Mesothelial cell of epicardium (in vitro differentiated cells): Measurements from ENCODE around the gene PALLD. TPM values are rescaled to one million over a fixed set of nuclear protein-coding genes. Genes with fewer than 3 reads are reported as not detected.
A peak's percentile ranks its signal among the peaks of the same experiment; 100 is the strongest.

ENCODE experiments used
- DNase-seq, 2 experiments: peaks; one replicate each; pipeline ENCODE4 v3.0.0; 2021; ENCODE audit warnings: low spot score in 2 of 2; ENCODE audit not compliant: unreplicated experiment in 2 of 2
- H3K27ac Mint-ChIP-seq: 2 replicates; pipeline ENCODE4 v1.8.0; 2021; ENCODE audit warnings: mixed read lengths
- H3K27me3 Mint-ChIP-seq: 2 replicates; pipeline ENCODE4 v1.8.0; 2021; ENCODE audit warnings: low read depth, mixed read lengths
- H3K36me3 Mint-ChIP-seq: 2 replicates; pipeline ENCODE4 v1.8.0; 2021; ENCODE audit warnings: mixed read lengths
- H3K4me1 Mint-ChIP-seq: 2 replicates; pipeline ENCODE4 v1.8.0; 2021; ENCODE audit warnings: mixed read lengths
- H3K4me3 Mint-ChIP-seq: 2 replicates; pipeline ENCODE4 v1.8.0; 2021; ENCODE audit warnings: mild to moderate bottlenecking, moderate library complexity, mixed read lengths
- H3K9me3 Mint-ChIP-seq: 2 replicates; pipeline ENCODE4 v1.8.0; 2021; ENCODE audit warnings: mixed read lengths
- total RNA-seq: library from RNA; stranded (reverse); gene quantifications from 3 replicates; pipeline ENCODE4 v1.2.1, GENCODE V29; 2021
- TF ChIP-seq, protein P1 (sequence below): fragments of 200-600 bp; sonication (generic); IDR thresholded peaks from one replicate; pipeline ENCODE4 v1.5.0; 2021; ENCODE audit warnings: antibody characterized with exemption; ENCODE audit not compliant: unreplicated experiment

Gene PALLD
- total RNA-seq, 1 donor from 2014 or later, result 158 TPM

DNA sequence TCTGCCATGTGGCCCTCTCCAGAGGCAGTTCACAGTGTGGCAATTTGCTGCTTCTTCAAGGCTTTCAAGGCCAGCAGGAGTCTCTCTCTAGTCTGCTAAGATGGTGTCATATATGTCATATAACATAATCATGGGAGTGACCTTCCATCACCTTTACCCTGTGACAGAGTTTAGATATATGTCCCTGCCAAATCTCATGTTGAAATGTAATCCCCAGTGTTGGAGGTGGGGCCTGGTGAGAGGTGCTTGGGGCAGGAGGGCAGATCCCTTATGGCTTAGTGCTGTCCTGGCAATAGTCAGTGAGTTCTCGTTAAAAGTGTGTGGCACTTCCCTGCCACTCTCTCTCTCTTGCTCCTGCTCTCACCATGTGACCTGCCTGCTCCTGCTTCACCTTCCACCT is 252.0 kb downstream of the PALLD start:
- Mint-ChIP-seq H3K4me1 (peaks cover 6% of the 10 kb centered on the region), H3K36me3 (peaks cover 30% of the 10 kb centered on the region), H3K9me3 (no peaks in the 10 kb centered on the region), H3K27me3 (no peaks in the 10 kb centered on the region), H3K4me3 (no peak overlapping the region), H3K27ac (no peak overlapping the region)
- no peak for DNase-seq
- TF ChIP-seq, protein P1, sequence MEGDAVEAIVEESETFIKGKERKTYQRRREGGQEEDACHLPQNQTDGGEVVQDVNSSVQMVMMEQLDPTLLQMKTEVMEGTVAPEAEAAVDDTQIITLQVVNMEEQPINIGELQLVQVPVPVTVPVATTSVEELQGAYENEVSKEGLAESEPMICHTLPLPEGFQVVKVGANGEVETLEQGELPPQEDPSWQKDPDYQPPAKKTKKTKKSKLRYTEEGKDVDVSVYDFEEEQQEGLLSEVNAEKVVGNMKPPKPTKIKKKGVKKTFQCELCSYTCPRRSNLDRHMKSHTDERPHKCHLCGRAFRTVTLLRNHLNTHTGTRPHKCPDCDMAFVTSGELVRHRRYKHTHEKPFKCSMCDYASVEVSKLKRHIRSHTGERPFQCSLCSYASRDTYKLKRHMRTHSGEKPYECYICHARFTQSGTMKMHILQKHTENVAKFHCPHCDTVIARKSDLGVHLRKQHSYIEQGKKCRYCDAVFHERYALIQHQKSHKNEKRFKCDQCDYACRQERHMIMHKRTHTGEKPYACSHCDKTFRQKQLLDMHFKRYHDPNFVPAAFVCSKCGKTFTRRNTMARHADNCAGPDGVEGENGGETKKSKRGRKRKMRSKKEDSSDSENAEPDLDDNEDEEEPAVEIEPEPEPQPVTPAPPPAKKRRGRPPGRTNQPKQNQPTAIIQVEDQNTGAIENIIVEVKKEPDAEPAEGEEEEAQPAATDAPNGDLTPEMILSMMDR, result no peak

GRCh38 chr4:168751263-168752225 is 254.7 kb downstream of the PALLD start:
- TF ChIP-seq, protein P1, result no peak
- Mint-ChIP-seq H3K27ac (peak overlapping the region; percentile 40), H3K27me3 (no peaks in the 10 kb centered on the region), H3K9me3 (peaks cover 7% of the 10 kb centered on the region), H3K4me1 (peaks cover 2% of the 10 kb centered on the region), H3K4me3 (no peak overlapping the region), H3K36me3 (peaks cover 29% of the 10 kb centered on the region)
- no peak for DNase-seq

- TF ChIP-seq, protein P1, result no peak
- peaks cover 7% of the 10 kb centered on the region for H3K9me3 Mint-ChIP-seq
- no peak for DNase-seq
- no peaks in the 10 kb centered on the region for H3K27me3 Mint-ChIP-seq
- H3K4me3 Mint-ChIP-seq, result no peak overlapping the region
- H3K36me3 Mint-ChIP-seq, result peaks cover 32% of the 10 kb centered on the region
- peaks cover 1% of the 10 kb centered on the region for H3K4me1 Mint-ChIP-seq
- H3K27ac Mint-ChIP-seq, result no peak overlapping the region
Observed at GRCh38 chr4:168755598-168756477, 259.0 kb downstream of the PALLD start.

DNA sequence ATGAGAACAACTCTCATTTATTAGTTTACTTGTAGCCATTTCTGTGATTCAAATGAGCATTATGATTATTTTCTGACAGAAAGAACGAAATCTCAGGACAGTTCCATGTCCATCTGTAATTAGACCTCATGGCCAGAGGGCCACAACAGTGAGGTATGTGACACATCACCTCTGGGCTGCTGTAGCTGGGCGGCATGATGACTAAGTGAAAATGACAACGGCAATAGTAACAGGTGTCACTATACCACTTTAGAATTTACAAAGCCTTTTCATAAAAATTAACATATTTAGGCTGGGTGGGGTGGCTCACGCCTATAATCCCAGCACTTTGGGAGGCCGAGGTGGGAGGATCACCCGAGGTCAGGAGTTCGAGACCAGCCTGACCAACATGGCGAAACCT is 260.6 kb downstream of the PALLD start:
- Mint-ChIP-seq H3K27ac (no peak overlapping the region), H3K4me1 (peaks cover 1% of the 10 kb centered on the region), H3K27me3 (no peaks in the 10 kb centered on the region), H3K9me3 (peaks cover 7% of the 10 kb centered on the region), H3K4me3 (no peak overlapping the region), H3K36me3 (peaks cover 35% of the 10 kb centered on the region)
- DNase-seq, result no peak
- TF ChIP-seq, protein P1, result no peak

DNA sequence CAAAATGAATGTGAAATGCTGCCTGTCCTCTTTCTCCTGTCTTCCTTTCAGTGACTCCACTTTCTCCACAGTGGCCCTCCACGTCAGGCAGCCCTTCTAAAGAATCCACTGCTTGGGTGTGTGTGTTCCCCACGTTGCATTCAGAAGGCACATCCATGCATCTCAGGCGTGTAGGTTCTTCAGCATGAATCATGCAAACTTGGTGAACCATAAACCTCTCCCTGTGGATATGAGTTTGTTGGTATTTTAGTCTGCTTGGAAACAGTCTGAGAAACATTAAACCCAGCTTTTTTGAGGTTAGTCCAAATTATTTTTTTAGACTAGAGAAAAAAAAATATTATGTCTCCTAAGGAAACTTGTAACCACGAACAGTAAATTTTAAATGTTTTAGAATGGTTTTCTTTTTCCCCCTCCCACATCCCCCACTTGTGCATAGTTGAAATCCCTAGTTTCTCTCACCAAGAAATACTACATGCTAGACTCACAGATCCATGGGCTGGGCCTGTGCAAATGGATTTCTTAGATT is 261.6 kb downstream of the PALLD start:
- Mint-ChIP-seq H3K4me1 (peaks cover 1% of the 10 kb centered on the region), H3K27me3 (no peaks in the 10 kb centered on the region), H3K9me3 (peaks cover 7% of the 10 kb centered on the region), H3K27ac (peak overlapping the region; percentile 74), H3K36me3 (peaks cover 40% of the 10 kb centered on the region), H3K4me3 (no peak overlapping the region)
- TF ChIP-seq, protein P1, result no peak
- DNase-seq, result no peak
